ENCODE data around the gene AFAP1. TPM values are rescaled to one million over a fixed set of nuclear protein-coding genes. Genes with fewer than 3 reads are reported as not detected.
A peak's percentile ranks its signal among the peaks of the same experiment; 100 is the strongest.

AFAP1 gene
- total and polyA plus RNA-seq, 2 donors (not counting 3 experiments of a cell fraction or from before 2014, with no cell fraction given) = 32.3 to 103 TPM

DNA sequence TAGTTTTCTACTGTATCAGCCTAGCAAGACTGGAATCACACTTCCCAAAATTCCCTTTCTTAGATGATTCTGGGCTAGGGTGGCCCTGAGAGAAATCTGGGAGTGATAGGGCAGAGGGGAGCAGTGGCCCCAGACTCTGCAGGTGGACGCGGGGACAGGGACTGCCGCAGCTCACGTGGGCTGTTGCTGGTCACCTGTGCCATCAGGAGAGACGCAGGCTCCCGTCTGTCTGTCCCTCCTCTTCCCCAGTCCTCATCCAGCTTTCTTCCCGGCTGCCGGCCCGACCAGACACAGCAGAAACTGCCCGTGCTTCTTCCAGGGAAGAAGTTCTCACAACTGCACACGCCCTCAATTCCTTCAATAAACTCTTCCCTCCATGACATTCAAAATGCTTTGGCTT, 86.4 kb downstream of the AFAP1 start:
- BruUV-seq (replicated peaks) = no TSS peak
- Histone ChIP-seq H3K4me1 (ENCODE audit: control insufficient read depth, extremely low read depth, insufficient read depth, low read length) (peaks cover 30% of the 10 kb centered on the region), H3K9me1 (replicated peaks; ENCODE audit: control insufficient read depth, extremely low read depth, insufficient read depth, low read length) (no peaks in the 10 kb centered on the region), H3K9me3 (replicated peaks; ENCODE audit: control insufficient read depth, insufficient read depth, low read length) (no peaks in the 10 kb centered on the region), H3K9ac (replicated peaks; ENCODE audit: extremely low read depth, insufficient read depth, low read length) (no peak overlapping the region), H3K36me3 (ENCODE audit: control insufficient read depth in 2 of 2, extremely low read depth in 1 of 2, insufficient read depth in 2 of 2, low read length in 2 of 2) (peaks cover 14 to 40% of the 10 kb centered on the region in 2 experiments), H3K27me3 (ENCODE audit: control insufficient read depth in 2 of 2, insufficient read depth in 2 of 2, low read length in 2 of 2) (no peaks in the 10 kb centered on the region), H3K4me2 (ENCODE audit: insufficient read depth, low read length) (no peak overlapping the region), H2AFZ (ENCODE audit: low read depth, low read length) (no peak overlapping the region), H3K4me3 (replicated peaks in 1 of 3; ENCODE audit: insufficient read depth in 1 of 3, low read depth in 1 of 3, low read length in 3 of 3) (no peak overlapping the region), H3K79me2 (ENCODE audit: control insufficient read depth, insufficient read depth, low read length) (peaks cover 97% of the 10 kb centered on the region), H3K27ac (ENCODE audit: insufficient read depth, low read depth, low read length) (no peak overlapping the region), H4K20me1 (replicated peaks; ENCODE audit: control insufficient read depth, extremely low read depth, insufficient read depth, low read length) (no peaks in the 10 kb centered on the region)
- CTCF ChIA-PET = interaction anchor here (0.8 to 1.6 kb wide), 3 partner anchors 9 to 54 kb away, joined by 3 read pairs; no protein-coding TSS in a partner anchor
- dilution Hi-C loops (cut with MboI; ENCODE audit: extremely low pct_ligation_motif_present, low sequenced_read_pairs) (no loop called here), intact Hi-C loops (cut with micrococcal nuclease) (no loop called here)
- FAIRE-seq (no peak), DNase-seq (ENCODE audit: low read depth, low spot score) (no peak)
- TF ChIP-seq GATA2 (IDR thresholded peaks at IDR 0.05; ENCODE audit: insufficient read depth, insufficient read length, low read depth, low read length) (no peak), POLR2AphosphoS5 (IDR thresholded peaks at IDR 0.05; ENCODE audit: insufficient read depth, low read depth, low read length) (no peak)
- POLR2A ChIA-PET = no interaction called here

- Histone ChIP-seq H3K4me2 (ENCODE audit: insufficient read depth, low read length) (no peak overlapping the region), H3K9ac (replicated peaks; ENCODE audit: extremely low read depth, insufficient read depth, low read length) (no peak overlapping the region), H2AFZ (ENCODE audit: low read depth, low read length) (no peak overlapping the region), H3K9me3 (replicated peaks; ENCODE audit: control insufficient read depth, insufficient read depth, low read length) (no peaks in the 10 kb centered on the region), H3K4me3 (replicated peaks in 1 of 3; ENCODE audit: insufficient read depth in 1 of 3, low read depth in 1 of 3, low read length in 3 of 3) (no peak overlapping the region), H4K20me1 (replicated peaks; ENCODE audit: control insufficient read depth, extremely low read depth, insufficient read depth, low read length) (no peaks in the 10 kb centered on the region), H3K27me3 (ENCODE audit: control insufficient read depth in 2 of 2, insufficient read depth in 2 of 2, low read length in 2 of 2) (no peaks in the 10 kb centered on the region), H3K79me2 (ENCODE audit: control insufficient read depth, insufficient read depth, low read length) (peaks cover 96% of the 10 kb centered on the region), H3K9me1 (replicated peaks; ENCODE audit: control insufficient read depth, extremely low read depth, insufficient read depth, low read length) (no peaks in the 10 kb centered on the region), H3K36me3 (ENCODE audit: control insufficient read depth in 2 of 2, extremely low read depth in 1 of 2, insufficient read depth in 2 of 2, low read length in 2 of 2) (peaks cover 14 to 41% of the 10 kb centered on the region in 2 experiments), H3K4me1 (ENCODE audit: control insufficient read depth, extremely low read depth, insufficient read depth, low read length) (peaks cover 24% of the 10 kb centered on the region), H3K27ac (ENCODE audit: insufficient read depth, low read depth, low read length) (no peak overlapping the region)
- no peak for FAIRE-seq
- DNase-seq (ENCODE audit: low read depth, low spot score) = no peak
- TF ChIP-seq CTCF (IDR thresholded peaks at IDR 0.05; ENCODE audit: extremely low read depth in 1 of 2, insufficient read depth in 1 of 2, low read depth in 1 of 2, low read length in 2 of 2) = no peak
- peak; percentile 10 for TF ChIP-seq FOS (IDR thresholded peaks at IDR 0.05; ENCODE audit: borderline replicate concordance, insufficient read depth, low read length)
- ChIA-PET POLR2A (no interaction called here), CTCF (interaction anchor here (0.8 kb wide), 1 partner anchor 8 kb away, joined by 3 read pairs; no protein-coding TSS in a partner anchor)
- dilution Hi-C loops (cut with MboI; ENCODE audit: extremely low pct_ligation_motif_present, low sequenced_read_pairs) (no loop called here), intact Hi-C loops (cut with micrococcal nuclease) (no loop called here)
- BruUV-seq (replicated peaks) = no TSS peak
Measured at GRCh38 chr4:7852568-7853185, 87.0 kb downstream of the AFAP1 start.
